HEK293T (cell line): ENCODE results near the gene FAF2.

Source experiments
- CTCF ChIA-PET: fragments of 350-600 bp; formaldehyde crosslinking; extraction: SDS; loops from one replicate; lab custom pipeline; 2021; ENCODE audit warnings: antibody characterized with exemption, inconsistent platforms; lab: Yijun Ruan, JAX
- POLR2A ChIA-PET: fragments of 350-600 bp; formaldehyde crosslinking; extraction: SDS; loops from one replicate; lab custom pipeline; 2020; ENCODE audit warnings: antibody characterized with exemption, inconsistent platforms; lab: Yijun Ruan, JAX
- DNase-seq: peaks from one replicate; pipeline ENCODE4 v3.0.0; 2012; ENCODE audit warnings: mixed read lengths; ENCODE audit errors: extremely low spot score
- ARNT ChIP-seq: fragments of 450-650 bp; IDR thresholded peaks from 2 replicates; pipeline ENCODE4 v1.6.1; 2017; ENCODE audit warnings: mild to moderate bottlenecking
- CTBP1 ChIP-seq: fragments of 450-650 bp; IDR thresholded peaks from 2 replicates; pipeline ENCODE4 v1.6.1; 2016; ENCODE audit warnings: borderline replicate concordance
- FOXA1 ChIP-seq: fragments of 450-650 bp; IDR thresholded peaks from 2 replicates; pipeline ENCODE4 v1.6.1; 2016; ENCODE audit warnings: mild to moderate bottlenecking
- FOXK2 ChIP-seq: fragments of 450-650 bp; IDR thresholded peaks from 2 replicates; pipeline ENCODE4 v1.6.1; 2016; ENCODE audit warnings: mild to moderate bottlenecking
- FOXM1 ChIP-seq: fragments of 450-650 bp; IDR thresholded peaks from 2 replicates; pipeline ENCODE4 v1.6.1; 2017; ENCODE audit warnings: mild to moderate bottlenecking, borderline replicate concordance
- HDGF ChIP-seq: fragments of 450-650 bp; IDR thresholded peaks from 2 replicates; pipeline ENCODE4 v1.6.1; 2017; ENCODE audit warnings: antibody characterized with exemption, borderline replicate concordance
- L3MBTL2 ChIP-seq: fragments of 450-650 bp; conservative IDR thresholded peaks from 2 replicates; pipeline ENCODE4 v1.6.1; 2016; ENCODE audit warnings: mild to moderate bottlenecking
- LEF1 ChIP-seq: fragments of 450-650 bp; IDR thresholded peaks from 2 replicates; pipeline ENCODE4 v1.6.1; 2017; ENCODE audit warnings: mild to moderate bottlenecking, borderline replicate concordance
- NFRKB ChIP-seq: fragments of 450-650 bp; IDR thresholded peaks from 2 replicates; pipeline ENCODE4 v1.6.1; 2016; ENCODE audit warnings: mild to moderate bottlenecking, moderate library complexity
- SP1 ChIP-seq: fragments of 450-650 bp; IDR thresholded peaks from 2 replicates; pipeline ENCODE4 v1.6.1; 2017
- TARDBP ChIP-seq: fragments of 450-650 bp; IDR thresholded peaks from 2 replicates; pipeline ENCODE4 v1.6.1; 2016
- ZNF384 ChIP-seq: fragments of 450-650 bp; IDR thresholded peaks from 2 replicates; pipeline ENCODE4 v1.6.1; 2016

The FAF2 gene

DNA sequence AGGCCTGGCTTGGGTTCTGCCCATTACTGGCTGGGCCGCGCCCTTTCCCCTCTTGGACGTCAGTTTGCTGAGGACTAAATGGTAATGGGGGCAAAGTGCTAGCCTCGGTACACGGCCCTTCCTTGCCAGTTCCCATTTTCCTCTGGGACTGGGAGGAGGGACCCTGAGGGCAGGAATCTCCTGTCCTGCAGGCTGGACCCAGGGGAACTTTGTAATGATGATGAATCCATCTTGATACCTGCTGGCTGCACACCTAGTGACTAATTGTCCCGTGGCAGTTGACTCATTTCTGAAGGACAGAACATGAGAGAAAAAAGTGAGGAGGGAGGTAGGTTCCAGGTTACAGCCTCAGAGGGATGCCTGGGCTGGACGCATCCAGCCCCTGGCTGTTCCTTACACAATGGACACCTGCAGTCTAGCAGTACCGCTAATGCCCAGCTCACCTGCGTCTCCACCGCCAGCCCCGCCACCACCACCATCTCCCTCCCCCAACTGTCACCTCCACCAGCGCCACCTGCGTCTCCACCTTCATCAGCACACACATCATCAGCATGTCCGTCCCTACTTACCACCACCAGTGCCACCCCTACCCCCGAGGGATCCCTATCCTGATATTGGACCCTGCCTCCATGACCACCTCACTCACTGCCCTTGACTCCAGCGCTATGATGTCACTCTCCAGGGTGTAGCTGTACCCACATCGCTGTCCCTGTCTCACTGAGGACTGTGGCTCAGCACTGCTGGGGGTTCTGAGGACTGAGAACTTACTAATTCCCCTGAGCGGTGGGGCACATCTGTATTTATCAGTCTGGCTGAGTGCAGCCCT, 105.3 kb downstream of the FAF2 start:
- CTCF ChIA-PET, result interaction anchor here (0.8 kb wide), 1 partner anchor 25 kb away, joined by 3 read pairs; no protein-coding TSS in a partner anchor
- TF ChIP-seq NFRKB (no peak), SP1 (no peak), L3MBTL2 (no peak), LEF1 (no peak), FOXM1 (no peak), ARNT (no peak), HDGF (no peak), ZNF384 (no peak), TARDBP (no peak), CTBP1 (no peak), FOXK2 (no peak), FOXA1 (no peak)
- POLR2A ChIA-PET, result interaction anchor here (0.8 to 1.5 kb wide), 3 partner anchors 9 to 16 kb away, joined by 3 to 6 read pairs (median 4); partner anchors contain the start of gene RNF44
- DNase-seq, result no peak

DNA sequence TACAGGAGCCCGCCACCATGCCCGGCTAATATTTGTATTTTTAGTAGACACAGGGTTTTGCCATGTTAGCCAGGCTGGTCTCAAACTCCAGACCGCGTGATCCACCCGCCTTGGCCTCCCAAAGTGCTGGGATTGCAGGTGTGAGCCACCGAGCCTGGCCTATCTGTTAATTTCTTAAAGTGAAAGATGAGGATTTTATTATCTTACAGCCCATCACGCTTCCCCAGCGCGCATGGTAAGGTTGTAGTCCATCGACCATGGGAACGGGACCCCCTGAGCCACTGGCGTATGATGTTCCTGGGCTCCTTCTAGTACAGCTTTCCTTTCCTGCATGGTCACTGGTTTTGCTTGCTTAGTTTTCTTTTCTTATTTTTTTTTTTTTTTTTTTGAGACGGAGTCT, 109.7 kb downstream of the FAF2 start:
- ChIA-PET POLR2A (interaction anchor here (1.0 kb wide), 1 partner anchor 15 kb away, joined by 3 read pairs; no protein-coding TSS in a partner anchor), CTCF (no interaction called here)

More for the DNA sequence above, 109.7 kb downstream of the FAF2 start:
- no peak for DNase-seq
- no peak for TF ChIP-seq NFRKB
- no peak for TF ChIP-seq LEF1
